Measurements from ENCODE around the gene DCUN1D2. TPM values are rescaled to one million over a fixed set of nuclear protein-coding genes. Genes with fewer than 3 reads are reported as not detected.

Gene DCUN1D2
- total RNA-seq, 4 donors from 2014 or later: 45.1 to 63.6 (median 56.0) TPM

DNA sequence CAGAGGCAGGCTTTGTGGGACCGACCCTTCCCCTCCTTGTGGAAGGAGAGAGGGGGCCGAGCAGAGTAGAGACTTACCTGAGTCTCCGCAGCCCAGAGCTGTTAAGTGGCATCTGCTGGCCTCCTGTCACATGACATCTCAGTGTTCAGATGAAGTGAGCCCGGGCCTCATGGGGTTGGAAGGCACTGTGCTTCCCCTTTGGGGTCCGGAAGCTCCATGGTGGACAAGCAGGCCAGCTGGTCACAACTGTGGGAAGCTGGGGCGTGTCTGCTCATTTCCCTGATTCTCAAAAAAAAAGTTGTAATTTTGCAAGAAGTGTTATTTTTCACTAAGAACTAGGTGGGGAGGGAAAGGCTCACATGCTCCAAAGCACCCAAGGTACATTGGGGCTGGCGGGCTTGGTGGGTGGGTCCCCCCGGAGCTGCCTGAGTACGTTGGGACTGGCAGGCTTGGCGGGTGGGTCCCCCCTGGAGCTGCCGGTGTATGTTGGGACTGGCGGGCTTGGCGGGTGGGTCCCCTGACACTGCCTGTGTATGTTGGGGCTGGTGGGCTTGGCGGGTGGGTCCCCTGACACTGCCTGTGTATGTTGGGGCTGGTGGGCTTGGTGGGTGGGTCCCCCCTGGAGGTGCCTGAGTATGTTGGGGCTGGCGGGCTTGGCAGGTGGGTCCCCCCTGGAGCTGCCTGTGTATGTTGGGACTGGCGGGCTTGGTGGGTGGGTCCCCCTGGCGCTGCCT lies 18.2 kb upstream of the DCUN1D2 start:
- in situ Hi-C loops (cut with MboI; ENCODE audit: low sequenced_read_pairs in 4 of 4) (no loop called here), intact Hi-C loops (cut with DNase I; ENCODE audit: low total_unique reads) (no loop called here)
- DNase-seq: no peak
- Histone ChIP-seq H3K4me3 (no peak overlapping the region), H3K9me3 (no peaks in the 10 kb centered on the region), H3K27me3 (no peaks in the 10 kb centered on the region), H3K4me1 (no peaks in the 10 kb centered on the region), H3K36me3 (peaks cover 0 to 21% of the 10 kb centered on the region in 2 donors), H3K27ac (no peak overlapping the region)
- TF ChIP-seq, protein P1, sequence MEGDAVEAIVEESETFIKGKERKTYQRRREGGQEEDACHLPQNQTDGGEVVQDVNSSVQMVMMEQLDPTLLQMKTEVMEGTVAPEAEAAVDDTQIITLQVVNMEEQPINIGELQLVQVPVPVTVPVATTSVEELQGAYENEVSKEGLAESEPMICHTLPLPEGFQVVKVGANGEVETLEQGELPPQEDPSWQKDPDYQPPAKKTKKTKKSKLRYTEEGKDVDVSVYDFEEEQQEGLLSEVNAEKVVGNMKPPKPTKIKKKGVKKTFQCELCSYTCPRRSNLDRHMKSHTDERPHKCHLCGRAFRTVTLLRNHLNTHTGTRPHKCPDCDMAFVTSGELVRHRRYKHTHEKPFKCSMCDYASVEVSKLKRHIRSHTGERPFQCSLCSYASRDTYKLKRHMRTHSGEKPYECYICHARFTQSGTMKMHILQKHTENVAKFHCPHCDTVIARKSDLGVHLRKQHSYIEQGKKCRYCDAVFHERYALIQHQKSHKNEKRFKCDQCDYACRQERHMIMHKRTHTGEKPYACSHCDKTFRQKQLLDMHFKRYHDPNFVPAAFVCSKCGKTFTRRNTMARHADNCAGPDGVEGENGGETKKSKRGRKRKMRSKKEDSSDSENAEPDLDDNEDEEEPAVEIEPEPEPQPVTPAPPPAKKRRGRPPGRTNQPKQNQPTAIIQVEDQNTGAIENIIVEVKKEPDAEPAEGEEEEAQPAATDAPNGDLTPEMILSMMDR (IDR thresholded peaks at IDR 0.05 in 4 of 5, conservative IDR thresholded peaks at IDR 0.05 in 1 of 5): no peak
- TF ChIP-seq POLR2A (IDR thresholded peaks at IDR 0.05): no peak
- no peak for ATAC-seq

DNA sequence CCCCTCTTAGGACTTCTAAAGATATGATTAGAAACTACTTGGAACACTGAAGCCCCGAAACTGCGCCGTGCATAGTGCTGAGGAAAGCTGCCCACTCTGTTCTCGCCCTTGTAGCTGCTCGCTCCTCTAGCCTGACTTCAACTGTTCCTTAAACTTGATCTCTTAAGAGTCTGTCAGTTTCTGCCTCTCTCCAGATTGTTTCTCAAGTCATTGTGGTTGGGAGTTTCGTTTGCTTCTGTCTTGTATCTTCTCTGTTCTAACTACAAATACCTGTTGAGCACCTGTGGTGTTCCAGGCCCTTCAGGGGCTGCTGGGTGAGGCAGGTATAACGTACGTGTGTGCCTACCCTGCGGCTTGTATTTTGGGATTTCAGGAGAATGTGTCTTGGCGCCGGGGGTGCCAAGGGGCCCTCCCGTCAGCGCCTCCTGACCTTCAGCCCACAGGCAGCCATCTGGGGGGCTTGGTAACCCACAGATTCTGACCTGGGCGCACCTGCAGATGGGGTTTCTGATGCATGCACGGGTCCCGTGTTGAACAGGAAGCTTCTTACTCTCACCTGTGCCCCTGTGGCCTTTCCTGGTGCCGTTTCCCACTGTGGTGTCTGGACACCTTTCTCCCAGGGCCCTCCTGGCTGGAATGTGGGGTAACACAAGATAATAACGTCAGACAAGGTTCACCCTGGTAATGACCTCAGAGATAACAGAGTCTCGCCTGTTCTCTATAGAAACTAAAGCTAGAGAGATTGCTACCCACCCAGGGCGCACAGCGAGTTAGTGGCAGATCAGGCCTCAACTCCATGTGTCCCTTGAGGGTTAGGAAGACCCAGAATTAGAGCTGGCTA lies 17.2 kb upstream of the DCUN1D2 start:
- TF ChIP-seq, protein P1 (IDR thresholded peaks at IDR 0.05 in 4 of 5, conservative IDR thresholded peaks at IDR 0.05 in 1 of 5): no peak
- TF ChIP-seq POLR2A (IDR thresholded peaks at IDR 0.05): no peak
- H3K27ac ChIP-seq: no peak overlapping the region
- H3K4me1 ChIP-seq: no peaks in the 10 kb centered on the region
- in situ Hi-C loops (cut with MboI; ENCODE audit: low sequenced_read_pairs in 4 of 4) (no loop called here), intact Hi-C loops (cut with DNase I; ENCODE audit: low total_unique reads) (no loop called here)
- H3K4me3 ChIP-seq: no peak overlapping the region
- DNase-seq (no peak), ATAC-seq (no peak)
- H3K36me3 ChIP-seq: peaks cover 0 to 26% of the 10 kb centered on the region in 2 donors
- H3K27me3 ChIP-seq: no peaks in the 10 kb centered on the region
- no peaks in the 10 kb centered on the region for H3K9me3 ChIP-seq

DNA sequence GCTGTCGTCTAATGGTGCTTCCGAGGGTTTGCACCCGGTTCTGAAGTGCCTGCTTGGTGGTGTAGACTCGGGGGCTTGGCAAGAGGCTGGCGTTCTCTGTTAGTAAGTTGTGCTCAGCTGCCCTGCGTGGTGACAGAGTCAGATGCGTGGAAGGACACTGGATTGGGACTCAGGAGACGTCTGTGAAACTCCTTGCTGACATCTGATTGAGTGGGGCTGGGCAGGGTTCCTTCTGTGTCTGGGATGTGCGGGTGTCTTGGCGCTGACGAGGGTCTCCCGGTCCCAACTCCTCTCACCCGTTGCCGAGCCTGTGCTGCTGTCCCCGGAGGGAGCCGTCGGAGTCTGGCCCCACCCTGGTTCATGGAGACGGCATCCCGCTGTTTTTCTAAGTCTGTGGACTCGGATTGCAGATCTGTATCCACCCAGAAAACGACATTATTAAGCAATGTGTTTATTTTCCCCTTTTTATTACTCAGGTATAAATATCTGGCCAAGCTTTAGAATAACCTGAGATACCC lies 16.4 kb upstream of the DCUN1D2 start:
- ATAC-seq (no peak), DNase-seq (no peak)
- Histone ChIP-seq H3K36me3 (peaks cover 0 to 34% of the 10 kb centered on the region in 2 donors), H3K27ac (no peak overlapping the region), H3K4me1 (no peaks in the 10 kb centered on the region), H3K4me3 (no peak overlapping the region), H3K27me3 (no peaks in the 10 kb centered on the region), H3K9me3 (no peaks in the 10 kb centered on the region)
- in situ Hi-C loops (cut with MboI; ENCODE audit: low sequenced_read_pairs in 4 of 4): no loop called here
- TF ChIP-seq, protein P1 (IDR thresholded peaks at IDR 0.05 in 4 of 5, conservative IDR thresholded peaks at IDR 0.05 in 1 of 5): no peak
- no peak for TF ChIP-seq POLR2A (IDR thresholded peaks at IDR 0.05)
- intact Hi-C loops (cut with DNase I; ENCODE audit: low total_unique reads): no loop called here

DNA sequence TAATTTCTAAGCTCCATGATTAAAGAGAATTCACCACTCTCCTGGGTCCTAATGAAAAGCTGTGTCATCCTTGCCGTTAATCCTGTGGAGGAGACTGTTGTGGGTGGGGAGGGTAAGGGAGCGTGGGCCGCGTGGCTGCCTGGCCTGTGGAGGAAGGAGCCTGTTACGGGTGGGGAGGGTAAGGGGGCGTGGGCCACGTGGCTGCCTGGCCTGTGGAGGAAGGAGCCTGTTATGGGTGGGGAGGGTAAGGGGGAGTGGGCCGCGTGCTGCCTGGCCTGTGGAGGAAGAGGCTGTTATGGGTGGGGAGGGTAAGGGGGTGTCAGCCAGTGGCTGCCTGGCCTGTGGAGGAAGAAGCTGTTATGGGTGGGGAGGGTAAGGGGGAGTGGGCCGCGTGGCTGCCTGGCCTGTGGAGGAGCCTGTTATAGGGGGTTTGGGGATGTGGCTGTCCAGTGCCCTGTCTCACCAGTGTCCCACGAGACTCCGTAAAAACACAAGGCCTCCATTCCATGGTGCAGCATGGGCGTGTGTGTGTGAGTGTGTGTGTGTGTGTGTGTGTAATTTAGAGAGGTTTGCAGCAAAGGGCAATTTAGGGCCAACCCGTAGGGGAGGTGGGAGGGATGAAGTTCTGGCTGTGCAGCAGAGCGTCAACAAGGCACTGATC lies 15.6 kb upstream of the DCUN1D2 start:
- TF ChIP-seq, protein P1 (IDR thresholded peaks at IDR 0.05 in 4 of 5, conservative IDR thresholded peaks at IDR 0.05 in 1 of 5): no peak
- TF ChIP-seq POLR2A (IDR thresholded peaks at IDR 0.05): no peak
- no peak for ATAC-seq
- Histone ChIP-seq H3K9me3 (no peaks in the 10 kb centered on the region), H3K4me1 (no peaks in the 10 kb centered on the region), H3K4me3 (no peak overlapping the region), H3K27ac (no peak overlapping the region), H3K36me3 (peaks cover 0 to 41% of the 10 kb centered on the region in 2 donors), H3K27me3 (no peaks in the 10 kb centered on the region)
- no peak for DNase-seq
- in situ Hi-C loops (cut with MboI; ENCODE audit: low sequenced_read_pairs in 4 of 4) (no loop called here), intact Hi-C loops (cut with DNase I; ENCODE audit: low total_unique reads) (no loop called here)
